ENCODE results near the gene ZFP30.

DNA sequence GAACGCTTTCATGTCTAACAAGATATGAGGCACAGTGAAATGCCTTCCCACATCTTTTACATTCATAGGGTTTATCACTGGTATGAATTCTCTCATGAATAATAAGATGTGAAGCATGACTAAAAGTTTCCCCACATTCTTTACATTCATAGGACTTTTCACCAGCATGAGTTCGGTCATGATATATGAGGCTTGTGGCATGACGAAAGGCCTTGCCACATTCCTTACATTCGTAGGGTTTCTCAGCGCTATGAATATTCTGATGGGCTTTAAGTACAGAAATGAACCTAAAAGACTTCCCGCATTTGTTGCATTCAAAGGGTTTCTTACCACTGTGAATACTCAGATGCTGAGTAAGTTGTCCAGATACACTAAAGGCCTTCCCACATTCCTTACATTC lies 43.0 kb upstream of the ZFP30 start:
- TF ChIP-seq, protein P1, sequence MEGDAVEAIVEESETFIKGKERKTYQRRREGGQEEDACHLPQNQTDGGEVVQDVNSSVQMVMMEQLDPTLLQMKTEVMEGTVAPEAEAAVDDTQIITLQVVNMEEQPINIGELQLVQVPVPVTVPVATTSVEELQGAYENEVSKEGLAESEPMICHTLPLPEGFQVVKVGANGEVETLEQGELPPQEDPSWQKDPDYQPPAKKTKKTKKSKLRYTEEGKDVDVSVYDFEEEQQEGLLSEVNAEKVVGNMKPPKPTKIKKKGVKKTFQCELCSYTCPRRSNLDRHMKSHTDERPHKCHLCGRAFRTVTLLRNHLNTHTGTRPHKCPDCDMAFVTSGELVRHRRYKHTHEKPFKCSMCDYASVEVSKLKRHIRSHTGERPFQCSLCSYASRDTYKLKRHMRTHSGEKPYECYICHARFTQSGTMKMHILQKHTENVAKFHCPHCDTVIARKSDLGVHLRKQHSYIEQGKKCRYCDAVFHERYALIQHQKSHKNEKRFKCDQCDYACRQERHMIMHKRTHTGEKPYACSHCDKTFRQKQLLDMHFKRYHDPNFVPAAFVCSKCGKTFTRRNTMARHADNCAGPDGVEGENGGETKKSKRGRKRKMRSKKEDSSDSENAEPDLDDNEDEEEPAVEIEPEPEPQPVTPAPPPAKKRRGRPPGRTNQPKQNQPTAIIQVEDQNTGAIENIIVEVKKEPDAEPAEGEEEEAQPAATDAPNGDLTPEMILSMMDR (conservative IDR thresholded peaks at IDR 0.05), result no peak
- no peak for TF ChIP-seq ZFX (IDR thresholded peaks at IDR 0.05)
